HG02852 (cell line): ENCODE data around the gene CRYL1.
"Not testable (repeated sequence)": the region's sequence is repeated elsewhere in the genome, so short reads cannot be mapped to it uniquely, and the experiment has no call there.

Experiments used
- ATAC-seq: cut with Tn5 transposase; IDR thresholded peaks from one replicate; pipeline ENCODE4 v1.9.1; 2021; ENCODE audit warnings: mild to moderate bottlenecking, moderate library complexity; ENCODE audit not compliant: unreplicated experiment

CRYL1 gene

DNA sequence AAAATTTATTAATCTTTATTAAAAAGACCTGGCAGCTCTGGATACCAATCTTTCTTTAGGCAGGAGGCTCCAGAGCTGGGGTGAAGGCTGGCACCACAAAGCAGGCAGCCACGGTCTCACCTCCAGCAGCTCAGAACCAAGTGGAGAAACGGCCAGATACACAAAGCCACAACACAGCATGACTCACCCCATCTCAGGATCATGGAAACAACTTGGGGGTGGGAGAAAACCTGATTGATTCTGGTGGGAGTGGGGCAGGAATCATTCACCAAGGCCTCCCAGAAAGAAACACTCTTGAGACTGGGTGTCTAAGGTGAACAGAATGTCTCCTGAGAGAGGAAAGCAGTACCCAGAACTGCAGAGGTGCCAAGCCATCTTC lies 64.2 kb downstream of the CRYL1 start:
- ATAC-seq, result no peak

DNA sequence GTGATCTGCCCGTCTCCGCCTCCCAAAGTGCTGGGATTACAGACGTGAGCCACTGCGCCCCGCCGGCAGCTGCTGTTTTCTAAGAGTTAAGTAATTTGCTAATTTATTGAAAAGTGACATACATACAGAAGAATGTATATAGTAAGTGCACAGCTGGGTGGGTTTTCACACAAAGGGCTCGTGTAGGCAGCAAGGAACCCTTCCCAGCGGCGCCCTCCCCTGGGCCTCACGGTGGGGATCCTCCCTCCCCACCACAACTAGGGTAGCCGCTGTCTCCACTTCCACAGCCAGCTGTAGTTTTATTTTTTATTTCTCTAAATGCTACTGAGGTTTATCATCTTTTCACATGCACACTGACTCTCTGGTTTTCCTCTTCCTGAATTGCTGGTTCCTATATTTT lies 64.9 kb downstream of the CRYL1 start:
- no peak for ATAC-seq

DNA sequence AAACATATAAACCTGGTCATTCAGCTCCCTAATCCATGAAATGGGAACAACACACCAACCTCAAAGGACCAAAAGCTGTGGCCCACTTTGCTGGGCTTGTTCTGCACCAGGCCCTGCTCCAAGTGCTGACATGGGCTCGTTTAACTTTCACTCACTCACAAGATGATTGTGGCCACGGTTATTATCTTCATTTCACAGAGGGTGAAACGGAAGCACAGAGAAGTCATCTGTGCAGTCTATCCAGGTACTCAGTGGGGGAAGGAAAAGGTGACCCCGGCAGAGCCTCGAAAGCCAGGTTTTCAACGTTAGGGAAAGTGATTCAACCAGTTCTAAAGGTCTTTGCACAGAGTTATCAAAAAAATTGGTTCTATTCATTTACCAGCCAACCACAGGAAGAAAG lies 68.0 kb downstream of the CRYL1 start:
- no peak for ATAC-seq

DNA sequence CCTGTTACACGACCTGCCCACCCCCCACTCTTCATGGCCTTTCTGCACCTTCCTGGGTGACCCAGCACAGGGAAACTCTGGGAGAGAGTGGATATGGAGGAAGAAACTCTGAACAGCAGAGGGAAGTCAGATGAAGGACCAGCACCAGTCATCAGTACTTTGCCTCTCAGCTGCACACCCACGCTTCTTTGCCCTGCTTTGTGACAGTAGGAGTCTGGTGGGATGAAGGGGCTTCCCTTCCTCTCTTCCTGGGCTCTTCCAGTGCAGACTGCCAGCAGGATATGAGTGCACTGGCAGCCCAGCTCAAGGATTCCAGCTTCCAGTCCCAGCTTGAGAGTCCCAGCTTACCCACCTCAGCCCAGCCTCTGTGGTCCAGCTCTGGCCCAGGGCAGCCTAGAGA lies 68.9 kb downstream of the CRYL1 start:
- no peak for ATAC-seq

DNA sequence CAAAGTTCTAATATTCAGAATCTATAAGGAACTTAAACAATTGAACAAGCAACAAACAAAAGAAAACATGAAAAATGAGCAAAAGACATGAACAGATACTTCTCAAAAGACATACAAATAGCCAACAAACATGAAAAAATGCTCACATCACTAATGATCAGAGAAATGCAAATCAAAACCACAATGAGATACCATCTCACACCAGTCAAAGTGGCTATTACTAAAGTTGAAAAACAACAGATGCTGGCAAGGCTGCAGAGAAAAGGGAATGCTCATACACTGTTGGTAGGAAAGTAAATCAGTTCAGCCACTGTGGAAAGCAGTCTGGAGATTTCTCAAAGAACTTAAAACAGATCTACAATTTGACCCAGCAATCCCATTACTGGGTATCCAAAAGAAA lies 74.3 kb downstream of the CRYL1 start:
- ATAC-seq, result no peak

DNA sequence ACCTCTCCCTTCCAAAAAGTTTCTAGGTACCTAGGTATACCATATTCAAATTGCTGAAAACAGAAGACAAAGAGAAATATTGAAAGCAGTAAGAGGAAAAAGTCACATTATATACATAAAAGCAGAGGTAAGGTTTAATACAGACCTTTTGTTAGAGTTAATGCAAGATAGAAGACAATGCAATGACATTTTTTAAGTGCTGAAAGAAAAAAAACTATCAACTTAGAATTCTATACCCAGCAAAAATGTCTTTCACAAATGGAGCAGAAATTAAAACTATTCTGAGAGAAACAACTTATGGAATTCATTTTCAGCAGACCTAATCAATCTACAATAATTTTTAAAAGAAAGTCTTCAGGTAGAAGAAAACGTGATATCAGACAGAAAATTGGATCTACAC lies 77.2 kb downstream of the CRYL1 start:
- no peak for ATAC-seq

DNA sequence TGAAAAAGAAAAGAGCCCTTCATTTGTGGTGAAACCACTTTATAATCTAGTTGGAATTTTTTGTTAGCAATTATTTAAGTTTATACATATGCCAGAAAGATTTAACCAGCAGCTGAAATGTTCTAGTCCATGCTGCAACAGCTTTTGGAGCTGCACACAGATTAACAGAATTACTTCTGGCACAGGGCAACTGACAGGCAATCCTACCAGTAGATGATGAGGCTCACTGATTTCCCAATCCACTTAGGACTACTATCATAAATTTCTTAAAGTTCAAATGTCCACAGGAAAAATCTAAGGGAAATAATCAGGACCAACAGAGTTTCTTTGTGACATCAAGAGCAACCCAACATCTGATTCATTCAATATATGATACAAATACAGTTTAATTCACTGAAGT lies 78.8 kb downstream of the CRYL1 start:
- no peak for ATAC-seq

DNA sequence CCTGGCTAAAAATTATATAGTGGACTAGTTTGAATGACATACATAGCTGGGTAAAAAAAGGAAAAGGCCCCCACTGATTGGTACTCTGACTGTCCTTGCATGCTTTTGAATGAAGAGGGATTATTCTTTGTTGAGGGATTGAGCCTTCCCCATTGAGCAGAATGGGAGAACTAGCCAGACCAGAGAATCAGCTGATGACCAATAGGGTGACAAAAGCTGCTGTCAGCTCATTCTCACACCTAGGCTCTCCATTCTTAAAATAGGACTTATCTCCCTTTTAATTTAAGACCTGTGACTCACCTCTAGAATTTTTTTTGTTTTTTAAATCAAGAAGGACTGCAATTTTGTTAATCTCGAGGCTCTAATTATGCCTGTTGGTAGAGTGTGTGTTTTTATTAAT lies 79.3 kb downstream of the CRYL1 start:
- no peak for ATAC-seq

DNA sequence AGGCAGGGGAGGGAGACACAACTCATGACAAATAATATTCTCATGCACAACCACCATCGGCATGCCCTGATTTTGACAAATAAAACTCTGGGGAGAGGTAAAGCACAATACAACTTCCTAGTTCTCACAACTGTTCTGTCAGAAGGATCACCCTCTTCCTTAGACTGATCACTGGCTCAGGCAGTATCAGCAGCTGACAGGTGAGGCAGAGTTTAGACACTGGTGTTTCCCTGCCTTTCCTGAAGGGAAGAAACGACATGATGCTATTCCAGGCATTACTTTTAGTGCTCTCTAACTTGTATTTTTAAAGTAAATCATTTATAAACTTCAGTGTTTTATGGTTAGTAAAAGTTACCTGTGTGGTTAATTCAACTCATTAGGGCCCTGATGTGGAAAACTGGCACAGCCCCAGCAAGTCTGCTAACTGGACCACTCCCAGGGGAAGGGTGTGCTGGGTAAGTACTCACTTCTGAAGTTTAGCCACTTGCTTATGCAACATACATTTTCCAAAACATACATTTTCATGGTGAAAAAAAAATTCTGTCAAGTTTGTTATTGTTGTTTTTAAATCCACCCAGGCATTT lies 82.8 kb downstream of the CRYL1 start:
- no peak for ATAC-seq

DNA sequence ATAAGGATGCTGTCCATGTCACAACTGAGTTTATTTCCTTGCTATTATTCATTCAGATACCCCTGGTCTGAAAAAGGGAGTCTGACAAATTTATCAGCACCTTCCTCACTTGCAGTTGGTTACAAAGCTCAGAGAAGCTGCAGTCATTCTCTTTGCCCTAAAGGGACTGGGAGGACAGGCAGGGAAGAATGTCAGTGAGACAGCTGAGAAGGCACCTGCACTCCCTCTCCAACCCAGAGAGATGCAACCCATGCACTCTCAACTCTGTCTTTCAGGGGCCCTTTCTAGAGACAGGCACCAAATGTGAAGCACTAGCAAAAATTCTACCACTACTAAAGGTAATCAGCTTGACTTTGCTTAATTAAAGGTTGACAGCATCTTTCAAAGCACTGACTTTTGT lies 83.3 kb downstream of the CRYL1 start:
- no peak for ATAC-seq

DNA sequence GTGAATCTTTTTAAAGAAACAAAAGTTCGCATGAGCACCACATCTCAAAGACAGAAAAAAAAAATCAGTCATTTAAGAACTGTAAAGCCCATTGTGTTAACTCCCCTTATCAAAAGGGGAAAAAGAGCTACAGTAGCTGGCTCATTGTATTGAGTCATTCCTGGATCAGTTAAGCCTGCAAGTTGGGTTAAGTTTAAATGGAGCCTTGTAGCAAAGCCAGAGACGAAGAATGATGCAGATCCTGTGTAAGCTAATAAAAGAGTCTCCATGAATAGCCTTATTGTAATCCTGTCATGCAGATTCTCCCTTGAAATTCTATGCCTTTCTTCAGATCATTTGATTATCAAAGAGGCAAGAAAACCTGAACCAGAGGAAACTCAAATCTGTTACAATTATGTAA lies 83.8 kb downstream of the CRYL1 start:
- no peak for ATAC-seq

DNA sequence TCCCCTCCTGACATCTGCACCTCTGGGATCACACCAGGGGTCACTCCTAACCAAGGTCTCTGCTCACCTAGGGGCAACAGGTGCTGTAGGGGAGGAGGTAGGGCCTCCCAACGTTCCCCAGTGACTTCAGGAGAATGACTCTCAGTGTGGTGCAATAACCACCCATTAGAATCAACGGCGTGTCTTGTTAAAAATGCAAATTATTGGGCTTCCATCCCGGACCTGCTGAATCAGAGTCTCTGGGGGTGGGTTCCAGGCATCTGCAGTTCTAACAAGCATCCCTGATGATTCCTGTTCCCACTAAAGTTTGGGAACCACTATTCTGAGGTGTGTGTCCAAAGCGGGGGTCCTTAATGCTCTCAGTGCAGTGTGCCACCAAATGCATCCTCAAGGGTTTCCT lies 84.6 kb downstream of the CRYL1 start:
- ATAC-seq, result no peak

DNA sequence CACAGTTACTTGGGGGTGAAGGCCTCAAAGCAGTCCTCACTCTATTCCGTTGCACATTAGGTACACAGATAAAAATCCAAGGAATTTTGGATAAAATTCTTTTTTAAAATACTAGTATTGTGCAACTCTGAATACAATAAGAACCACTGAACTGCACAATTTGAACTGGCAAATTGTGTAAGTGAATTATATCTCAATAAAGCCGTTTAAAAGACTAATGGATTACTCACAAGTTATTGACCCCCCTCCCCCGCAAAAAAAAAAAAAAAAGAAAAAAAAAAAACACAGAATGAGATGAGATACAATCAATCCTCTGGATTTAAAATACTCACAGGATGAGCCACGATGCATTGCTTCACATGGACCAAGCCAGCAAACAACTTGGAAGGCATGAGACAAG lies 86.4 kb downstream of the CRYL1 start:
- ATAC-seq, result no peak

DNA sequence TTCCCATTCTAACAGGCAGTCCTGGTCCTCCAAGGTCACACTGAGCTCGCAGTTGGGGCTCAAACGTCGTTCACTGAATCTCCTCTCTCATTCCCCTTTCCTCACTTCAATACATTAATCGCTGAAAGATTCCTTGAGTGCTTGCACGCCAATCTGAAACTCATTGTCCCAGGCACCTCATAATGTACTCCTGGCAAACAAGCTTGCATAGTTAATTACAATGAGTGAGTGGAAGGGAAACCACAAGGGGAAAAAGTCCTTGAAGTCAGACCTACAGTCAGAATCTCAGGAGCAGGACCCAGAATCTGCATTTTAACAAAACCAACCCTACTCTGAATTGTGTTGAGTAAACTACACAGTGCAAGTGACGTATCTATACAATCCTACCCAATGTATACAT lies 86.9 kb downstream of the CRYL1 start:
- ATAC-seq, result no peak

DNA sequence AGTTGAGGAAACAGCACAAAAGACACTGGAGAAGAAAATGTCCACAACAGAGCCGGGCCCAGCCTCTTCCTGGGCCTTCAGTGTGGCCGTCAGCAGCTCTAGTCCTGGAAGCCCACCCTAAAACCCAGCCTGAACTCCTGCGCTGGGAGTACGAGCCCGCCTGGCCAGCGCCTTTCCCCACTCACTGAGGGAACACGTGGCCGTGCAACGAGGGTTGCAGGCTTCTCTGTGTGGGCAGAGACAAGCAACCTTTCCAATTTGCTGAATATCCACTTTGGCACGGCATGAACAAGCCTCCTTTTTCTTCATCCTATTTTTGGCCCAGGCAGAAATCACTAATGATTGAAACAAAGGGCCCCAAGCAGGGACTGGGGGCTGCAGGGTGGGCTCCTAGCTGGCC lies 89.2 kb downstream of the CRYL1 start:
- ATAC-seq, result no peak

DNA sequence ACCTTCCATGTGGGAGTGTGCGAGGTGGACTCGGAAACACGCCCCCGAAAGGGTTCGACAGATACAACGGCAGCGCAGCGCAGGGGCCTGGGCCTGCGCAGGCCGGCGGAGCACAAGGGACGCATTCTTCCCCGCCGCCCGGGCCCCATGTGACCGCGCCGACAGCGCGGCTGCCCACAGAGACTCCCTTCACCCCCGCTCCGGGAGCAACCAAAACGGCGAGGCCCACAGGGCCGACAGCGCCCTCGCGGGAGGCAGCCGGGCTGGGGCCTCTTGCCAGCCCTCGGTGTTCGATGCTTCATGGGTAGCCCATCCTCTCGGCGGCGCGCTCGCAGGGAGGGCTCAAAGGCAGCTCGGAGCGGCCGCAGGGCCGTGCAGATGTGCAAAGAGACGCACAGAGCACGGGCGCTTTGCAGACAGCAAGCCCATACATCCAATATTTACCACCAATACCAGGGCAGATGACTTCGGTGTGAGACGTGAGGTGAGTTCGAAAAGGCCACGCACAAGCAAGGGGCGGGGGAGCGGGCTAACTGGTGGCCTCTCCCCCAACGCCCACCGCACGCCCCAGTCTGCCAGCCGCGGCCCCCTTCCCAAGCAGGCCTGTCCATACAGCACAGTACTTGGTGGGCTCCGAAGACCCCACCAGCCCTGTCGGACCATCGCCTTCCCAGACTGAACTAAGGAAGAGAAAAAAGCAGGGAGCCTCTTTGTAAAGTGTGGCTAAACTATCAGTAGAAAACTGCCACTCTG lies 89.9 kb downstream of the CRYL1 start:
- no peak for ATAC-seq

DNA sequence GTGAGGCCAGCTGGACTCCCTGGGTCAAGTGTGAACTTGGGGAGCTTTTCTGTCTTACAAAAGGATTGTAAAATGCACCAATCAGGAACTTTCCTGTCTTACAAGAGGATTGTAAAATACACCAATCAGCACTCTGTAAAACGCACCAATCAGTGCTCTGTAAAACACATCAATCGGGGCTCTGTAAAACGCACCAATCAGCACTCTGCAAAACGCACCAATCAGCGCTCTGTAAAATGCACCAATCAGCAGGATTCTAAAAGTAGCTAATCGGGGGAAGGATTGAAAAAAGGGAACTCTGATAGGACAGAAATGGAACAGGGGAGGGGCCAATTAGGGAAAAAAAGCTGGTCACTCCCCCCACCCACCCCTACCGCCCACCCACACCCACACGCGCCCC lies 91.4 kb downstream of the CRYL1 start:
- not testable (repeated sequence) for ATAC-seq

DNA sequence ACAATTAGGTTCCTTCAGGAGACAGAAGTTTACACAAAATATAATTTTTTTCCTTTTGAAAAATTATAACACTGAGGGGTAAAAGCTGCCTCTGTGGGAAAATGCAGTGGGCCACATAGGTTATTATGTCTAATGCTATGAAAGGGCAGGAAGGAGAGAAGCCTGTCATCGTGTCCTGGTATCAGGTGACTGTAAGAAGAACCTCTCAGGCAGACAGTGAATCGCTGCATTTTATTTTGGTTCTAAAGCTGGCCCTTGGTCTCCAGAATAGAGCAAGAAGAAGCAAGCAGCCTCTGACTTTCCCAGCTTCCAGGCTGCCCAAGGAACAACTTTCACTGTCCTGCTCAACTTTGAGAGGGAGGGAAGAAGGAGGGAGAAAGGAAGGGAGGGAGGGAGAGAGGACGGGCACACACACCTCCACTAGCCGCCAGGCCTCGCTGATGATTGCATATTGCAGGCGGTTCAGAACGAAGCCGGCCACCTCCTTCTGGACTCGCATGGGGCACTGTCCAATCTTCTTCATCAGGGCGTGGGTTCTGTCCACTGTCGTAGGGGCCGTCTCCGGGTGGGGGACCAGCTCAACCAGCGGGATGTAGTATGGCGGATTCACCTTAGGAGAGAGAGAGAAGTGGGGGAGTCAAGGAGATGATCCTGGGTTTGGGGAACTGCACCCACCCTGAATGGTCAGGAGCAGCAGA lies 93.8 kb downstream of the CRYL1 start:
- no peak for ATAC-seq

DNA sequence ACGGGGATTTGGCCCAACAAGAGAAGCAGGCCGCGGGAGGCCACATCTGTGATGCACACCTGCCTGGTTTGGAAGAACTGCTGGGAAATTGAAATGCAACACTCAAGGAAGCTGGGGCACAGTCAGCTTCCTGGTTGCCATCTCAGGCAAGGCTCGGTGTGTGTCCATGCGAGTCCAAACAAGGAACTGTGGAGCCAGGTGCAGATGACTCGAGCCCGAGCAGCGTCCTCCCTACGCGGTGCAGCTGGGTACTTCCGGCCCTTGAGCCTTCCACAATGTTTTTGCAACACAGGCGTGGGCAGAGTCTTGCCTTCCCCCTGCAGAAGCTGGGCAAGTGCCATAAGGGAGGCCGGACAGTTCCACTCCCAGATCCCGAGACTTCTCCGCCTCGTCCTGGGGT lies 94.6 kb downstream of the CRYL1 start:
- ATAC-seq, result no peak

DNA sequence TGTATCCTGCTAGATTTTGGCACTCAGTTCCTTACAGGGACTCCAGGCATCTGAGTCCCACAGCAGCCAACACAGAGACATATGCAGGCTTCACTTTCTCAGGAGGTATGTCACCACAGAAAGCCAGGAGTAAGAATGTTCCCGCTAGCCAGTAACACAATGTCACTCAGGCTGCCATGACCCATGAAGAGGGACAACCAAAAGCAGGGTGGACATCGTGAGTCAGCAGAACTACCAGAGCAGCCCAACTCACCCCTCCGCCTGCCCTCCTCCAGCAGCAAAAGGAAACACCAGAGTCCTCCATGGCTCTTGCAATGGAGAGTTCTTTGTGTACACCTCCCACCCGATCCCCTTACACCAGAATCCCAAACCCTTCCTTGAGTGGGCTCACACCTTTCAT lies 95.4 kb downstream of the CRYL1 start:
- ATAC-seq, result no peak

DNA sequence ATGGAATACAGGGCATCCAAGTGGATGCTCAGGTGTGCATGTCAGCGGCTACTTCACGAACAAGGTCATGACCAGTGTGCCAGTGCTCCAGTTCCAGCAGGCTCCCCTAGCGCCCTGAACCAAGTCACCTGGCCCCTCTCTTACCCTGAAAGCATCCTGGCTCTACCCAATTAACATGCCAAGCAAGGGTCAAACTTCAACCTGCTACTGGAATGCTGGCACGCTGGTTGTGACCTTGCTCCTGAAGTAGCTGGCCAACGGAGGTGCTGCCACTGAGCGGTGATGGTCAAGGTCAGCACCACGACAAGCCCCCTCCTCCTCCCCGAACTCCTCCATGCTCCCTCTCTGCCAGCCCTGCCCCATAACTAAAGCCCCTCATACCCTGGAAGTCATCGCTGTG lies 96.0 kb downstream of the CRYL1 start:
- ATAC-seq, result no peak
